ENCODE data around the gene SNAI3.

The SNAI3 gene

GRCh38 chr16:88653596-88654362 is 32.5 kb downstream of the SNAI3 start:
- no peak overlapping the region for H3K27ac ChIP-seq (ENCODE audit: extremely low read depth, low read depth, low read length)
- H3K36me3 ChIP-seq (ENCODE audit: control insufficient read depth in 2 of 2, insufficient read depth in 1 of 2, low read length in 2 of 2) = peaks cover 0 to 20% of the 10 kb centered on the region in 2 experiments; a peak in 2 of 3 replicates
- TF ChIP-seq IKZF3 (tag by site-specific recombination; IDR thresholded peaks at IDR 0.05) (no peak), ZNF48 (tag by site-specific recombination; IDR thresholded peaks at IDR 0.05) (no peak), ZNF112 (tag by site-specific recombination; IDR thresholded peaks at IDR 0.05) (no peak), ZBTB21 (tag by site-specific recombination; IDR thresholded peaks at IDR 0.05) (no peak), ZNF223 (tag by site-specific recombination; IDR thresholded peaks at IDR 0.05) (no peak), TCF7L2 (IDR thresholded peaks at IDR 0.05; ENCODE audit: borderline replicate concordance, low read depth, low read length) (no peak), ZNF530 (tag by site-specific recombination; IDR thresholded peaks at IDR 0.05; ENCODE audit: low read depth) (no peak), BCL6B (tag by site-specific recombination; IDR thresholded peaks at IDR 0.05) (no peak), ZNF645 (tag by site-specific recombination; IDR thresholded peaks at IDR 0.05) (no peak), GFI1B (tag by site-specific recombination; IDR thresholded peaks at IDR 0.05) (no peak), ZNF174 (tag by site-specific recombination; IDR thresholded peaks at IDR 0.05) (no peak), GLIS2 (tag by site-specific recombination; IDR thresholded peaks at IDR 0.05) (peak; percentile 27; the same call in 1 of the 2 replicates), ZNF362 (tag by site-specific recombination; IDR thresholded peaks at IDR 0.05) (no peak), CTCF (tag by site-specific recombination; IDR thresholded peaks at IDR 0.05) (no peak), ZNF184 (tag by site-specific recombination; IDR thresholded peaks at IDR 0.05) (no peak), SP3 (tag by site-specific recombination; IDR thresholded peaks at IDR 0.05) (no peak), KLF1 (tag by site-specific recombination; IDR thresholded peaks at IDR 0.05) (peak; percentile 37), ZNF639 (tag by site-specific recombination; IDR thresholded peaks at IDR 0.05) (no peak), GLIS1 (tag by site-specific recombination; IDR thresholded peaks at IDR 0.05) (peak; percentile 33)
- ChIA-PET CTCF (no interaction called here), POLR2A (no interaction called here)
- no peak overlapping the region for H3K4me3 ChIP-seq (ENCODE audit: low read depth, low read length)
- no peaks in the 10 kb centered on the region for H3K9me3 ChIP-seq (ENCODE audit: control insufficient read depth, insufficient read depth, low read depth, low read length)
- H3K4me1 ChIP-seq (ENCODE audit: control insufficient read depth, insufficient read depth, low read length) = peaks cover 7% of the 10 kb centered on the region; the same call in 1 of the 2 replicates
